ENCODE data around the gene PHLPP2. TPM values are rescaled to one million over a fixed set of nuclear protein-coding genes. Genes with fewer than 3 reads are reported as not detected.
"Not testable (repeated sequence)": the region's sequence is repeated elsewhere in the genome, so short reads cannot be mapped to it uniquely, and the experiment has no call there.

The PHLPP2 gene
- polyA plus RNA-seq, 12 donors: 4.8 to 20.0 (median 6.3) TPM; not detected in 1

- no peak for DNase-seq
Observed at GRCh38 chr16:71625113-71625850, 99.2 kb downstream of the PHLPP2 start.

DNA sequence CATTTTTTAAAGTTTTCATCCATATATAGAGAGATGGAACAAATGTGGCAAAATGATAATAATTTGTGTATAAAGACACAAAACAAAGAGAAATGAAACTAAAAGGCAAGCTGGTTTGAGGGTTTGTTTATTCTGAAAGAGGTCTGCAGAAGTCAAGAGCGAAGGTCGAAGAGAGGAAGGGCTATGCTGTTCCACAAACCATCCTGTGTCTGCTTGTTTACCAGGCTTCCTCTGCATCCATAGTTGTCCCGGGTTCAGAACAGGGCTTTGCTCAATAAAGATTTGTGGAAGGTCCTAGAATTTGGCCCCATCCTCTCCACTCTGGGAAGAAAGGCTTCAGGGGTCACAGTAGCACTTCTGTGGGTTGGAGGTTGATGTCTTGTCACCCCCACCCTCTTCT, 100.9 kb downstream of the PHLPP2 start:
- DNase-seq: no peak

DNA sequence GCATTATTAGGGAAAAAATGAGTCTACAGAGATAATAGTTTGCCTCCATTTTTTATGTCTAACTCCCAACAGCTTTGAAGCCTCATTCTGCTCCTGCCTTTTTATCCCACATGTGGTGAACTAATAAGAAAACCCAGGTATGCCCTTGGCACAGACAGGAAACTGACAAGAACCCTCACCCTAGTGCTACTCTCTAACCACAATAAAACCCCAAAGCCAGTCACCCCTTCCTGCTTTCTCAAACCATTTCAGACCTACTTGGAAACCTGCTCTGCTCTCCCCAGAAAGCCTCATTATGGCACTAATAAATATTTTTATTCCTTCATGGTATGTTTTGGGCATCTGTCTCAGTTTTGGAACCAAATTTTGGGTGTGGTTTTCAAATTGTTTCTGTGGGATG, 102.4 kb downstream of the PHLPP2 start:
- no peak for DNase-seq

DNA sequence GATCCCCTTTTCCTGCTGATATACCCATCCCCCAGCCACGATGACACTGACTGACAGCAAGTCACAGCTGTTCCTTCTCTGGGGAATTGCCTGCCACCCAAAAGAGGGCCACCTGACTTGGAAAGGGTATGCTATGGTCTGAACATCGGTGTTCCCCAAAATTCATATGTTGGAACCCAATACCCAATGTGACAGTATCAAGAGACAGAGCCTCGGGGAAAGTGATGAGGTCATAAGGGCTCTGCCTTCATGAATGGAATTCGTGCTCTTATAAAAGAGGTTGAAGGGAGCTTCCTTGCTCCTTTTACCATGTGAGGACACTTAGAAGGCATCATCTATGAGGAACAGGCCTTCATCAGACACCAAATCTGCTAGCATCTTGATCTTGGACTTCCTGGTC, 106.1 kb downstream of the PHLPP2 start:
- no peak for DNase-seq

GRCh38 chr16:71614956-71615355, 109.5 kb downstream of the PHLPP2 start:
- DNase-seq: not testable (repeated sequence)

DNA sequence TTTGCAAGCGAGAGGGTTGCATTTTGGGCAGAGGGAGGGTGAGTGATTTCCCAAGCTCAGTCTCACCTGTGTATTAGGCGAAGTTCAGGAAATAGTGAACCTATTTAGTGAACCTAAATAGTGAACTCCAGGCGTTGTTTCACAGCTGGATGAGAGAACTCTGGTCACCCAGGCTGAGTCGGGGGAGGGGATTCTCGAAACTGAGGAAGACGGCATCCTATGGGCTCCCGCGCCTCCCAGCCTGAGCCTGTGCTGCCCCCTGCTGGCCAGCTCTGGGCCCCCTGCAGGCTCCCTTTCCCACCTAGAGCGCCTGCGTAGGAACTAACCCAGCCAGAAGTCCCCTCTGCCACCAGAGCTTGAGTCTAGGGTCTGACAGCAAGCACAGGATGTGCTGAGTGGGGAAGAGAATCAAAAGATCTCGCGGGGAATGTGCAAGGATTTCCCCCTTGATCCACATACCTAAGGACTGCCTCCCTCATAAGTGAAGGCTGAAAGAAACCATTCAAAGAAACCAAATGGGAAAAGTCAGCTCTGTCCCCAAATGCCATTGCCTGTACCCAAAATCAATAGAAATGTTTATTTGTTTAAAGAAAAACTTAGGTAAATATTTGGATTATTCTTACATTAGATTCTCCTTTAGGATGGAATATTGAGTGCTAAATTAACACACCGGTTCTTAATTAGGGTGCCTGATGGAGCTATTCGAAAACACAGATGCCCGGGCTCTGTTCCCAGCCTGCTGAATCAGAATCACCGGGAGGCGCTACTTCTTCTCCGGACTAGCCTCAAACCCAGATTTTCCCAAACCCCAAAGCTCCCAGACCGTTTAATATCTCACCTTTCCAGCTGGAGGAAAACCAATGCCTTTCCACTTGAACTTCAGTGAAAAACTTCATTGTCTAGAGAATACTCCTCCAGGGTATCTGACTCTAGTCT, 113.3 kb downstream of the PHLPP2 start:
- DNase-seq: peak; percentile 36

- DNase-seq: no peak
Observed at GRCh38 chr16:71610447-71610846, 114.1 kb downstream of the PHLPP2 start.

DNA sequence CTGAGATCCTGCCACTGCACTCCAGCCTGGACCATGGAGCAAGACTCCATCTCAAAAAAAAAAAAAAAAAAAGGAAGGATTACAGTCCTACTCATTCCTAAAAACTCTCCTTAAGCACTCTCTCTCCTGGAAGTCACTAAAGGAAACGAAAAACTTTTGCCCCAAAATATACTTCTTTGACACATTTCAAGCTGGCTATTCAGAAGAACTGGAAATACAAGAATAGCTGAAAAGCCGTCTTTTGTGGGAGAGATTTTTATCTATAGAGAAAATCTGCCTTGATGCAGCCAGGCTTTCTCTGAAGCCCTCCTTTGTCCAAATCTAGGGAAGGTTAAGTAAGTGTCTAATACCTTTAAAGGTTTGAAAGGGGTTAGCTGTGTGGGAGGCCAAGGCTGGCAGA, 115.4 kb downstream of the PHLPP2 start:
- DNase-seq: no peak

GRCh38 chr16:71600822-71601221, 123.7 kb downstream of the PHLPP2 start:
- no peak for DNase-seq

DNA sequence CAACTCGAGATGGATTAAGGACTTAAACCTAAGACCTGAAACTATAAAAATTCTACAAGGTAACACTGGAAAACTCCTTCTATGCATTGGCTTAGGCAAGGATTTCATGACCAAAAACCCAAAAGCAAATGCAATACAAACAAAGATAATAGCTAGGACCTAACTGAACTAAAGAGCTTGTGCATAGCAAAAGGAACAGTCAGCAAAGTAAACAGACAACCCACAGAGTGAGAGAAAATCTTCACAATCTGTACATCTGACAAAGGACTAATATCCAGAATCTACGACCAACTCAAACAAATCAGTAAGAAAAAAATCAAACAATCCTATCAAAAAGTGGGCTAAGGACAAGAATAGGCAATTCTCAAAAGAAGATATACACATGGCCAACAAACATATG, 126.1 kb downstream of the PHLPP2 start:
- DNase-seq: not testable (repeated sequence)

DNA sequence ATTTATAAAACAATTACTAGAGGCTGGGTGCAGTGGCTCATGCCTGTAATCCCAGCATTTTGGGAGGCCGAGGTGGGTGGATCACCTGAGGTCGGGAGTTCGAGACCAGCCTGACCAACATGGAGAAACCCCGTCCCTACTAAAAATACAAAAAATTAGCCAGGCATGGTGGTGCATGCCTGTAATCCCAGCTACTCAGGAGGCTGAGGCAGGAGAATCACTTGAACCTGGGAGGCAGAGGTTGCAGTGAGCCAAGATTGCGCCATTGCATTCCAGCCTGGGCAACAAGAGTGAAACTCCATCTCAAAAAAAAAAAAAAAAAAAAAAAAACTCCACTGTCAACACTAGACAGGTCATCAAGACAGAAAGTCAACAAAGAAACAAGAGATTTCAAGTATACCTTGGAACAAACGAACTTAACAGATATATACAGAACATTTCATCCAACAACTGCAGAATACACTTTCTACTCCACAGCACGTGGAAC, 129.1 kb downstream of the PHLPP2 start:
- DNase-seq: not testable (repeated sequence)

Other genes with a start within 250 kb of the PHLPP2 start
- gene ZNF19, start 235.4 kb downstream of the PHLPP2 start, polyA plus RNA-seq (ENCODE audit: insufficient read length in 12 of 12): 1 to 10 TPM in 10 of 12 donors, not detected in 2; 2.4 to 3.9 (median 2.6) TPM
- under 1 TPM in 2 of 12 donors, not detected in 10; 0.13 to 0.15 TPM for gene CHST4, start 198.3 kb downstream of the PHLPP2 start, polyA plus RNA-seq (ENCODE audit: insufficient read length in 12 of 12)
- gene TAT, start 147.6 kb downstream of the PHLPP2 start, polyA plus RNA-seq (ENCODE audit: insufficient read length in 12 of 12): under 1 TPM in 4 of 12 donors, not detected in 8; 0.04 to 0.12 (median 0.07) TPM
- 1 to 10 TPM in 3 of 12 donors, under 1 TPM in 8, not detected in 1; 0.07 to 7.7 (median 0.29) TPM for gene MARVELD3, start 98.5 kb downstream of the PHLPP2 start, polyA plus RNA-seq (ENCODE audit: insufficient read length in 12 of 12)
- gene AP1G1, start 84.1 kb upstream of the PHLPP2 start, polyA plus RNA-seq (ENCODE audit: insufficient read length in 12 of 12): 10 to 100 TPM in 11 of 12 donors, not detected in 1; 38.1 to 92.7 (median 45.8) TPM
- 10 to 100 TPM in 11 of 12 donors, not detected in 1; 16.8 to 23.2 (median 19.2) TPM for gene ATXN1L, start 121.3 kb upstream of the PHLPP2 start, polyA plus RNA-seq (ENCODE audit: insufficient read length in 12 of 12)
- 10 to 100 TPM in 6 of 12 donors, 1 to 10 TPM in 4, not detected in 2; 8.9 to 14.2 (median 10.3) TPM for gene ZNF821, start 159.5 kb upstream of the PHLPP2 start, polyA plus RNA-seq (ENCODE audit: insufficient read length in 12 of 12)
- gene IST1, start 170.8 kb upstream of the PHLPP2 start, polyA plus RNA-seq (ENCODE audit: insufficient read length in 12 of 12): 100 to 1,000 TPM in 11 of 12 donors, not detected in 1; 118 to 236 (median 170) TPM